Measurements from ENCODE around the gene COBL.

DNA sequence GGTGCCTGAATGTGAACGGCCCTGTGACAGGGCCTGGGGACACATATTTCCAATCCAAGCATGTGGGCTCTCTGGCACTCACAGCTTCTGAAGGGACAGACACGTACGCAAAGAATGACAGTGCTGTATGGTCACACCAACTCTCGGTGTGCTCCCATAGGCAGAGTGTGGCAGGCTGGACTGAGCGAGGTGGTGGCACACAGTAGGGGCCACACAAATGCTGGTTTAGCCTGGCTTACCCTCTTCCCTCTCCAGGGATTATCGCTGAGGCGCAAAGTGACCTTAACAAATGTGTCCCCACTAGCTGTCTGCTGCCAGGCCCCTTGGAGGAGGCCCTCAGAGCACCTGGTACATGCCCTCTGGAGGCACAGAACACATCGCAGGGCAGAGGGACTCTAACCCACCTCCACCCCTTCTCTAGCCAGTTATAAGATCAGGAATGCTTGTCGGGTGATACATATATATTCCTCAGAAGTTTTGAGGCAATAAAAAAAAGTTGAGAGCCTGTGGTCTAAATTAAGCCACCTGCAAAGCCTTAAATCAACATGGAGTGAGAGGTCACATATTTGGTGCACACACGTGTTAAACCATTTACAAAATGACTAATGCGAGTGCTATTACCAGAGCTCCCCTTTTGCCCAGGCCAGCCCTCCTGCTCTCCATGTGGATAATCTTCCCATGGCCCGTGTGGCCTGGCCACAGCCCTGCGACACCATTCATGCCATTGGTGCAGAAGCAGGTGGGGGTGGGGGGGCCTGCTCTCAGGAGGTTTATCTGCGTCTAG lies 271.1 kb downstream of the COBL start:
- TF ChIP-seq, protein P1, sequence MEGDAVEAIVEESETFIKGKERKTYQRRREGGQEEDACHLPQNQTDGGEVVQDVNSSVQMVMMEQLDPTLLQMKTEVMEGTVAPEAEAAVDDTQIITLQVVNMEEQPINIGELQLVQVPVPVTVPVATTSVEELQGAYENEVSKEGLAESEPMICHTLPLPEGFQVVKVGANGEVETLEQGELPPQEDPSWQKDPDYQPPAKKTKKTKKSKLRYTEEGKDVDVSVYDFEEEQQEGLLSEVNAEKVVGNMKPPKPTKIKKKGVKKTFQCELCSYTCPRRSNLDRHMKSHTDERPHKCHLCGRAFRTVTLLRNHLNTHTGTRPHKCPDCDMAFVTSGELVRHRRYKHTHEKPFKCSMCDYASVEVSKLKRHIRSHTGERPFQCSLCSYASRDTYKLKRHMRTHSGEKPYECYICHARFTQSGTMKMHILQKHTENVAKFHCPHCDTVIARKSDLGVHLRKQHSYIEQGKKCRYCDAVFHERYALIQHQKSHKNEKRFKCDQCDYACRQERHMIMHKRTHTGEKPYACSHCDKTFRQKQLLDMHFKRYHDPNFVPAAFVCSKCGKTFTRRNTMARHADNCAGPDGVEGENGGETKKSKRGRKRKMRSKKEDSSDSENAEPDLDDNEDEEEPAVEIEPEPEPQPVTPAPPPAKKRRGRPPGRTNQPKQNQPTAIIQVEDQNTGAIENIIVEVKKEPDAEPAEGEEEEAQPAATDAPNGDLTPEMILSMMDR (optimal IDR thresholded peaks at IDR 0.05 in 1 of 3, IDR thresholded peaks at IDR 0.05 in 1 of 3, conservative IDR thresholded peaks at IDR 0.05 in 1 of 3; ENCODE audit: extremely low read depth in 1 of 3, insufficient read depth in 2 of 3, low read length in 3 of 3) = no peak
- TF ChIP-seq EZH2 (IDR thresholded peaks at IDR 0.05; ENCODE audit: low read length) = no peak
